Caki2 (cell line): ENCODE results near the gene PPP2R2C. TPM values are rescaled to one million over a fixed set of nuclear protein-coding genes. Genes with fewer than 3 reads are reported as not detected.

Experiments
- DNase-seq: peaks from one replicate; pipeline ENCODE4 v3.0.0-alpha.2; 2015; ENCODE audit warnings: low read depth
- in situ Hi-C: cut with HindIII; loops from 2 replicates; pipeline ENCODE4 v1.10.0; 2016; ENCODE audit warnings: low sequenced_read_pairs, low pct_unique_long_range_greater_than_20kb, mixed read lengths
- total RNA-seq: library from RNA; depleted of rRNA; stranded (reverse); fragments of >200 nt; shearing (Covaris generic); gene quantifications from 2 replicates; pipeline ENCODE4 v1.2.3, GENCODE V29; 2014; ENCODE audit warnings: low replicate concordance

Gene PPP2R2C
- total RNA-seq, 1 experiment from 2014 or later = 51.9 TPM

- in situ Hi-C loops = no loop called here
Observed at GRCh38 chr4:6335040-6335590, 137.3 kb downstream of the PPP2R2C start.

GRCh38 chr4:6334203-6334887, 138.1 kb downstream of the PPP2R2C start:
- in situ Hi-C loops = no loop called here
- no peak for DNase-seq

More at GRCh38 chr4:6335040-6335590, 137.3 kb downstream of the PPP2R2C start:
- DNase-seq = no peak

- in situ Hi-C loops = no loop called here
- no peak for DNase-seq
Observed at GRCh38 chr4:6333301-6334202, 138.9 kb downstream of the PPP2R2C start.

GRCh38 chr4:6332669-6333050, 139.8 kb downstream of the PPP2R2C start:
- in situ Hi-C loops = no loop called here
- no peak for DNase-seq

- no peak for DNase-seq
- in situ Hi-C loops = no loop called here
Observed at GRCh38 chr4:6332042-6332668, 140.3 kb downstream of the PPP2R2C start.

- in situ Hi-C loops = no loop called here
- DNase-seq = no peak
Observed at GRCh38 chr4:6331468-6331867, 140.9 kb downstream of the PPP2R2C start.

- in situ Hi-C loops = no loop called here
- no peak for DNase-seq
Observed at GRCh38 chr4:6331018-6331417, 141.4 kb downstream of the PPP2R2C start.

- in situ Hi-C loops = no loop called here
- DNase-seq = no peak
Observed at GRCh38 chr4:6330384-6330767, 142.0 kb downstream of the PPP2R2C start.

- in situ Hi-C loops = no loop called here
- DNase-seq = no peak
Observed at GRCh38 chr4:6329478-6330383, 142.7 kb downstream of the PPP2R2C start.

GRCh38 chr4:6328526-6328925, 143.9 kb downstream of the PPP2R2C start:
- DNase-seq = no peak
- in situ Hi-C loops = no loop called here

- in situ Hi-C loops = no loop called here
- peak; percentile 52 for DNase-seq
Observed at GRCh38 chr4:6327220-6327917, 145.0 kb downstream of the PPP2R2C start.

GRCh38 chr4:6326312-6327060, 145.9 kb downstream of the PPP2R2C start:
- no peak for DNase-seq
- in situ Hi-C loops = no loop called here

GRCh38 chr4:6325788-6326290, 146.6 kb downstream of the PPP2R2C start:
- DNase-seq = no peak
- in situ Hi-C loops = no loop called here

GRCh38 chr4:6324999-6325787, 147.2 kb downstream of the PPP2R2C start:
- peak; percentile 21 for DNase-seq
- in situ Hi-C loops = no loop called here

GRCh38 chr4:6324461-6324998, 147.9 kb downstream of the PPP2R2C start:
- in situ Hi-C loops = no loop called here
- DNase-seq = no peak
